ENCODE results near the gene FAM234B.

Gene FAM234B

DNA sequence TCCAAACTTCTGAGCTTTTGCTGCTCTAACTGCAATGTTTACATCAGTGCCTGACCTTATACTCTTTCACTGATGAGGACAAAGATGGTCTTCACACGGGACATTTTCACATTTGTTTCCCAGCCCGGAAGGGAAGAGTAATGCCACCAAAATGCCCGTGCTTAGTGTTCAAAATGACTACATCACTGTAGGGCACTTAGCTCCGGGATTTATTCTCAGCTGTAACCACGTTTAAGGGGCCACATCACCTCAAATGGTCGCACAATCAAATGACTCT is 56.4 kb downstream of the FAM234B start:
- Mint-ChIP-seq H3K4me1 (ENCODE audit: low read depth) (peaks cover 61% of the 10 kb centered on the region), H3K4me3 (peak overlapping the region; percentile 63), H3K36me3 (ENCODE audit: low read depth) (no peaks in the 10 kb centered on the region), H3K27ac (peak overlapping the region; percentile 89), H3K9me3 (no peaks in the 10 kb centered on the region), H3K27me3 (no peaks in the 10 kb centered on the region)
- DNase-seq: no peak

DNA sequence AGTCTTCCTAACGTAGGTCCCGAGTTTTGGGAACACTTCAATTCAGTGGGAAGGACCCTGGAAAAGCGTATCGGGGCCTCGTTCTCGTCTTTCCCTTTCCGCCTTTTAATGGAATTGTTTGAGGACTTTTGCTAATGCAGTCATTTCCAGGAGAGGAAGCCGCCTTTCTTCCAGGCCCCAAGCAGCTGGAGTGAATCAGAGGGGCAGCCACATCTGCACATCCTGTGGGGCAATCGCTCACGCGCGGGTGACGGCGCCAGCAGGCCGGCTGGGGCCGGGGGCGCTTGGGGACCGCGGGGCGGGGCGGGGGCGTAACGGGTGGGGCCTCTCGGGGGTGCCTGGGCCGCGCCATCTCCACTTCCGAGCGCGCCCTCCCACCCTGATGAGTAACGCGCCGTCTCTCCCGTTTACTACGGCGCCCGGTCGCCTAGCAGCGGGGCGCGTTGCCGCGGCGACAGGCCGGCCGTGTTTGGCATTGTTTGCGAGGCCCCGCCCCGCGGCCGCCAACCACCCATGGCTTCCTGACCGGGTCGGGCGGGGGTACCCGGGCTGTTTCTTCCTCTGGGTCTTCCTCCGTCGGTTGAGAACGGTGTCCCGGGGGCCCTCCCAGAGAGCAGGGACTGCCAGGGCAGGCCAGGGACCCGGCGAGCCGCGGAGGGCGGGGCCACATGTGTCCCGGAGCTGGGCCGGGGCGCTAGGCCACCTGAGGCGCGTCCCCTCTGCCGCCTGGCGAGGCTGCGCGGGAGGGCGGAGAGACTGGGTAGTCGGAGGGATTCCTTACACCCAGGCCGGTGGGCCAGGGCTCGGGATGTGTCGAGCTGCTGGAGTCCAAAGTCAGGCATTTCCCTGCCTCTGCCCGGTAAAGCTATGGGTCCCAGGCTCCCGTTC is 56.9 kb downstream of the FAM234B start:
- no peaks in the 10 kb centered on the region for H3K27me3 Mint-ChIP-seq
- no peaks in the 10 kb centered on the region for H3K9me3 Mint-ChIP-seq
- no peaks in the 10 kb centered on the region for H3K36me3 Mint-ChIP-seq (ENCODE audit: low read depth)
- peak; percentile 91 for DNase-seq
- peak overlapping the region; percentile 67 for H3K4me3 Mint-ChIP-seq
- peak overlapping the region; percentile 89 for H3K27ac Mint-ChIP-seq
- peaks cover 61% of the 10 kb centered on the region for H3K4me1 Mint-ChIP-seq (ENCODE audit: low read depth)

DNA sequence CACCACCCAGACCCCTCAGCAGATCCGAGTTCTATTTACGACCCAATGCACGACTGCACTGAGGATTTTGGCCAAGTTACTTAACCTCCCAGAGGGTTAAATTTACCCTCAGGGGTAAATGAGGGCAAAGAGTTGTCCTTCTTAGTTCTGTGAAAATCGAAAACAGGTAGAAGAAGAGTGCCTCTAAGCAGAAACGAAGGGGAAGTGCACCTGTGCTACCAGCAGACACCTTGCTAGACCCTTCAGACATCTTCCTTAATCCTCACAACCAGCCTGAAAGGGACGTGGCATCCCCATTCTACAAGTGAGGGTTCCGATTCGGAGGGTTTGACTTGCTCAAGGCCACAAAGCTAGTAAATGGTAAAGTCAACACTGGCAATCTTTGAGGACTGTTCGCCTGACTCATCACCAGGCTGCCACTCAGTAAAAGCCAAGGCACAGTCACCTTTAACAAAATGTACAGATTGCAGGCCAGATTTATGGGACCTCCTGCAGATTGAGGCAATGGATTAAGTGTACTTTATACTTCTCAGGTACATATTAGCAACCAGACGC is 57.7 kb downstream of the FAM234B start:
- H3K27me3 Mint-ChIP-seq: no peaks in the 10 kb centered on the region
- no peaks in the 10 kb centered on the region for H3K9me3 Mint-ChIP-seq
- H3K36me3 Mint-ChIP-seq (ENCODE audit: low read depth): no peaks in the 10 kb centered on the region
- peak overlapping the region; percentile 85 for H3K27ac Mint-ChIP-seq
- peak overlapping the region; percentile 67 for H3K4me3 Mint-ChIP-seq
- peak; percentile 38 for DNase-seq
- H3K4me1 Mint-ChIP-seq (ENCODE audit: low read depth): peaks cover 61% of the 10 kb centered on the region

DNA sequence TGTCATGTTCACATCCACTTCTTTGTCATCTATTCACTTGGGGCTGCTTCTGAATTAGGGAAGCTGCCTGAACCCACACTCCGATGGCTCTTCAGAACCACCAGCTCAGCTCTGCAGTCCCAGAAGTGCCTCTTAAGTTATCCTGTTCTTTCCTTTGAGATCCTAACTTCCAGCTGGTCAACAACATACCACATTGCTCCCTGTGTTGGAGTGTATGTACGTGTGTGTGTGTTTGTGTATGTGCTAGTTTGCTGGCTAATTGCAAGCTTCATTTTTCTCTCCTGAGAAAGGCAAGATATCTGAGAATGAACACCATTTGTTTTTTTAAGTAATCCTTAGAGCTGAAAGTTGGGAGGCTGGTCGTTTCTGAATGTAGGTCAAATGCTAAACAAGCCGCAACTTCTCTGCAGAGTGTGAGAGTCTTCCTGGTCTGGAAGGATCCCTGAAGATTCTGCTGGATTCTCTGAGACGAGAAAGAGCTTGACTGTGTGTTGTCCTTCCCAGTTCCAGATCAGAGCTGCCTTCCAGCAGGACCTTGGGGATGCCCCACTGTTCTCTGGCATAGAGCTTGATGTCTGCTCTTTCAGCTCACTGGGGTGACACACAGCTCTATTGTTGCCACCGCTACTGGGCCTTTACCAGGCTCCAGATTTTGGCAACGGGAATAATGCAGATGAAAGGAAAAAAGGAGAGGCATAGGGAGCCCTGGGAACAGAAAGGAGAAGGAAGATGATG is 58.4 kb downstream of the FAM234B start:
- no peak for DNase-seq
- Mint-ChIP-seq H3K27me3 (no peaks in the 10 kb centered on the region), H3K9me3 (no peaks in the 10 kb centered on the region), H3K36me3 (ENCODE audit: low read depth) (no peaks in the 10 kb centered on the region), H3K4me1 (ENCODE audit: low read depth) (peaks cover 58% of the 10 kb centered on the region), H3K27ac (peak overlapping the region; percentile 78), H3K4me3 (peak overlapping the region; percentile 67)

DNA sequence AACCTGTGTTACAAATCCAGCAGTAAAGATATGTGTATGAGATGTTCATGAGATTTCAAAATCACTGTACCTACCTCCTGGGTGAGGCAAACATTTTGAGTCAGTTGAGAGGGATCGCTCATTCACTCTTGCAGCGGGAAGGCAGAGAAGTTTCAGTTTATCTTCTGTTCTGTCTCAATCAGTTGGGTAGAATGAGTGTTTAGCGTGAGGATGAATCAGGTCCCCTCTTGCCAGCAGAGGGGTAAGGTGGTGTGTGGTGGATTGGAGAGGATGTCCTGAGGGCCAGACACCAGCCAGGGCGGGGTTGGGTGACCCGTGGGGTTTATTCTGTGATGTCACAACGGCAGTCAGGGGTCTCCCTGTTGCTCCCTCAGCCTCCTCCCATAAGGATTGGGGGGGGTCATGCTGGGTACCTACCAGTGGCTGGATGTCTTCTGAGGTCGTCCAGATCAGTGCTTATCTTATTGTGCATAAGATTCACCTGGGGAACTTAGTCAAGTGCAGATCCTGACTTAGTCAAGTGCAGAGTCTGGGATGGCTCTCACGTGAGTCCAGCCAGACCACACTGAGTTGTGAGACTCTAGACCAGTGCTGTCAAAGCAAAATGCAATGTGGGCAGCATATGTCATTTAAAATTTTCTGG is 59.3 kb downstream of the FAM234B start, which contains the start of gene GSG1:
Gene GSG1 (minus strand): TSS at position 277 of the 643 bp plus-strand sequence. CDS start 155 bp downstream, at position 122.
- peak; percentile 38 for DNase-seq
- Mint-ChIP-seq H3K36me3 (ENCODE audit: low read depth) (no peaks in the 10 kb centered on the region), H3K27ac (peak within 1 kb of the TSS; percentile 78), H3K27me3 (no peaks in the 10 kb centered on the region), H3K4me1 (ENCODE audit: low read depth) (peaks cover 49% of the 10 kb centered on the region), H3K4me3 (no peak within 1 kb of the TSS), H3K9me3 (no peaks in the 10 kb centered on the region)

DNA sequence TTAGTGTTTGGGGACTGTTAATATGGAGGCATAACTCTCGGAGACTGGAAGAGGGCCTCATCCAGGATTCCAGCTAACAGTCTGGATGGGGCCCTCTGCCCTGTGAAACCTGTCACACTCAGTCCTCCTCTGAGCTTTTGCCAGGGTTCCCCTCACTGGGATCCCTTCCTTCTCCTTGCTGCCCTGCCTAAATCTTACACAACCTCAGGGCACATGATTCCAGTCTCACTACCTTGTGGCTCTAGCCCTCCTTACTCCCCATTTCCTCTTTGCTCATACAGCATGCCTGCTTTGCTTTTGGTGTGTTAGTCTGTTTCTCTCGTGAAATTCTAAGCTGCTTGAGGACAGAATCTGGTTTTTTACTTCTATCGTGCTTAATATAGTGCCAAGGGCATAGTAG is 60.2 kb downstream of the FAM234B start:
- no peaks in the 10 kb centered on the region for H3K9me3 Mint-ChIP-seq
- DNase-seq: no peak
- no peak overlapping the region for H3K27ac Mint-ChIP-seq
- H3K36me3 Mint-ChIP-seq (ENCODE audit: low read depth): no peaks in the 10 kb centered on the region
- H3K4me1 Mint-ChIP-seq (ENCODE audit: low read depth): peaks cover 40% of the 10 kb centered on the region
- no peaks in the 10 kb centered on the region for H3K27me3 Mint-ChIP-seq
- no peak overlapping the region for H3K4me3 Mint-ChIP-seq

DNA sequence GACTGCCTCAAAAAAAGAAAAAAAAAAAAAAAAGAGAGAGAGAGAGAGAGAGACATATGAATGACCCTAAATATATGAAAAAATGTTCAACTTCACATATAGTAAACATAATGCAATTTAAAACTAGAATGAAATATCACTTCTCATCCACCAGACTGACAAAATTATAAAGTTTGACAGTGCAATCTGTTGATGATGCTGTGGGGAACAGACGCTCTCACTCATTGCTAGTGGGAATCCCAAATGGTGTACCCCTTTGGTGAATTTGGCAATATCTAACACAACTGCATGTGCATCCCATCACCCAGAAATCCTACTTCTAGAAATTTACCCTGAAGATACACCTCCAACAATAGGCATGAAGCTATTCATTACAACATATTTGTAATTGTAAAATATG is 61.6 kb downstream of the FAM234B start:
- Mint-ChIP-seq H3K4me3 (no peak overlapping the region), H3K9me3 (no peaks in the 10 kb centered on the region), H3K27ac (no peak overlapping the region), H3K4me1 (ENCODE audit: low read depth) (peaks cover 28% of the 10 kb centered on the region), H3K36me3 (ENCODE audit: low read depth) (no peaks in the 10 kb centered on the region), H3K27me3 (peaks cover 1% of the 10 kb centered on the region)
- DNase-seq: no peak

DNA sequence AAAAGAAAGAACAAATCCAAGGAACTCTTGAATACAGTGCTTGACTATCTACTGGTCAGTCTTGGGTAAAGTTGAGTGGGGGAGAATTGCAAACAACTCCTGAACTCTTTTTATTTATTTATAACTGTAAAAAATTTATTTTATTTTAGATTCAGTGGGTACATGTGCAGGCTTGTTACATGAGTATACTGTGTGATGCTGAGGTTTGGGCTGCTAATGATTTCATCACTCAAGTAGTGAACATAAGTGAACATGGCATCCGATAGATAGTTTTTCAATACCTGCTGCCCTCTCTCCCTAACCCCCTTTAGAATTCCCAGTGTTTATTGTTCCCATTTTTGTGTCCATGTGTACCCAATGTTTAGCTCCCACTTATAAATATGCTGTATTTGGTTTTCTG is 62.5 kb downstream of the FAM234B start:
- H3K9me3 Mint-ChIP-seq: no peaks in the 10 kb centered on the region
- H3K4me1 Mint-ChIP-seq (ENCODE audit: low read depth): peaks cover 24% of the 10 kb centered on the region
- peaks cover 4% of the 10 kb centered on the region for H3K27me3 Mint-ChIP-seq
- H3K36me3 Mint-ChIP-seq (ENCODE audit: low read depth): no peaks in the 10 kb centered on the region
- no peak overlapping the region for H3K27ac Mint-ChIP-seq
- H3K4me3 Mint-ChIP-seq: no peak overlapping the region
- DNase-seq: no peak

DNA sequence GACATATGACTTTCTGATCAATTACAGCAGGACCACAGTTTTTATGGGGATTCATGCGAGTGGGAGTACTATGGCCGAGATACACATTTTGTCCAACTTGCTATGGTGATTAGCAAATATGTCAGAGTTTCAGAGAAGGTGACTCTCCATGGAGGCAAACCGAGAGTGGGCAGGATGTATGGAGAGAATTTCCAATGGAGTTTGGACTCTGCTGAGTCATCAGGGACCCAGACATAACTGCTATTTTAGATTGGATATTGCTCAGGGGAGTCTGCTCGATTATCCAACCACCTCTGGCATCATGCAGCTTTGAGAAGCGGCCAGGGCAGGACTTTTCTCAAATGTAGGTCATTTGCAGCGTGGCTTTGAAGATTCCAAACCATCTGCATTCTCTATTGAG is 68.8 kb downstream of the FAM234B start:
- Mint-ChIP-seq H3K27ac (no peak overlapping the region), H3K36me3 (ENCODE audit: low read depth) (no peaks in the 10 kb centered on the region), H3K4me3 (no peak overlapping the region), H3K9me3 (no peaks in the 10 kb centered on the region), H3K4me1 (ENCODE audit: low read depth) (no peaks in the 10 kb centered on the region), H3K27me3 (peaks cover 12% of the 10 kb centered on the region)
- DNase-seq: no peak

DNA sequence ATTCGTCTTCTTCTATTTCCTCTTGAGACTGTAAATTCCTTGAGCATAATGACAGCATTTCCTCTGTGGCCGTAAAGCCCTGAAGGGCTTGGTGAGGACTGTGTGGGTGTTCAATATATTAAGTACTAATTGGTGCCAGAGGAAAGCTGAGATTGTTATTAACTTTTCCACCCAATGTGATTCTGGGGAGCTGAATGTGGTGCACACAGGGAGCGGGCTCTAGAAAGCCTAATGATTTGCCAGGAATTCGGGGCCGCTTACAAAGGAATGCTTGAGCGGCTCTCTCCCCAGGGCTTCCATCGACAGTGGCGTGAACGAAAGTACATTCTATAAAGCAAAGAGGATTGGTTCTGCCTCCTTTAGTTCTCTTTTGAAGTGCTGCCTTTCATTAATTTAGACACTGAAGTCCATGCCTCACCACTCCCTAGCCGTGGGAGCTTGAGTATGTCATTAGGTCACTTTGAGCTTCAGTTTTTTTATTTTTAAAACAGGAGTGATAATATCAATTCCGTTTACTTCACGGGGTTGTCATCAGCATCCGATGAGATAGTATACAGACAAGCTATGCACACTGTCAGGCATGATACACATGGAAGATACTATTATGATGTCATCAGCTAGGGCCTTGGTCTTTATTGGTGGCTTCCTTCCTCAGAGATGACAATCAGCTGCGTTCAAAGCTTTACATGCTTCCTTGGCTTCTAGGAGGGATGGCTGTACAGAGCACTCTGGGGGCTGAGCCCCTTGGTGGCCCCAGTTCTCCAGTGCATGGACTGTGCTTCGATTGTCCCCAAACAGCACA is 70.3 kb downstream of the FAM234B start:
- Mint-ChIP-seq H3K36me3 (ENCODE audit: low read depth) (no peaks in the 10 kb centered on the region), H3K27ac (no peak overlapping the region), H3K27me3 (peaks cover 12% of the 10 kb centered on the region), H3K9me3 (no peaks in the 10 kb centered on the region), H3K4me3 (no peak overlapping the region), H3K4me1 (ENCODE audit: low read depth) (no peaks in the 10 kb centered on the region)
- DNase-seq: no peak

DNA sequence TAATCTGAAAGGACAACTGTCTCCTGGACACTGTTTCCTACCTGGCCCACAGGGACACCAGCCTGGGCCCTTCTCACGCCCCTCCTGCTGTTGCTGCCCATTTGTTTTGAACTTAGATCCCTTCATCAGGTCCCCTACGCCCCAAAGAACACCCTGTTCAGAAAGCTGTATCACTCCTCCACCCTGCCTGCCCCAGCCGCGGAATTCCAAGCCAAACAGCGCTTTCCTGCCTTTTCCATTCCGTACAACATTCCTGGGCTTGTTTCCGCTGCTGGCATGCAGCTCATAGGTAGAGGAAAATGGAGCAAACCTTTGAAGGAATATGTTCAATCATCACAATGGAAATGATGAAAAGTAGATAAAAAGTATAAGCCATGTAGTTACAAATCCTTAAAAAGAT is 72.1 kb downstream of the FAM234B start:
- no peaks in the 10 kb centered on the region for H3K4me1 Mint-ChIP-seq (ENCODE audit: low read depth)
- DNase-seq: no peak
- no peak overlapping the region for H3K27ac Mint-ChIP-seq
- H3K9me3 Mint-ChIP-seq: no peaks in the 10 kb centered on the region
- H3K36me3 Mint-ChIP-seq (ENCODE audit: low read depth): no peaks in the 10 kb centered on the region
- no peak overlapping the region for H3K4me3 Mint-ChIP-seq
- H3K27me3 Mint-ChIP-seq: peaks cover 8% of the 10 kb centered on the region

DNA sequence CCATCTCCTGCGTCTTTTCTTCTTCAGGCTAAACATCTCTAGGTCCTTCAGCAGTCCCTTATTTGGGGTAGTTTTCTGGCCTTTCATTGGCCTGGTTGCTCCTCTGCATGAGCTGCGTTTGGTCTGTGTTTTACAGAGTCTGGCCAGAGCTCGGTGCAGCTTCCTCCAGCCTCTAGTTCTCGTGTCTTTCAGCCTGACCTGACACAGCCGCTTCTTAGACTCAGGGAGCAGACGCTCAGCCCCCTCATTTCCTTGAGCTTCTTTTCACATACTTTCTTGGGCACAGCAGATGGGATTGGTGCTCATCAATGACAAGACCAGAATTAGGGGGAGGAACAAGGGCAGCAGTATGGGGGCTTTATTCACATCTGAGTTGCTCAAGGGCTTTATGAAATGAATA is 72.8 kb downstream of the FAM234B start:
- no peak overlapping the region for H3K4me3 Mint-ChIP-seq
- no peak overlapping the region for H3K27ac Mint-ChIP-seq
- peaks cover 8% of the 10 kb centered on the region for H3K27me3 Mint-ChIP-seq
- H3K9me3 Mint-ChIP-seq: no peaks in the 10 kb centered on the region
- no peaks in the 10 kb centered on the region for H3K36me3 Mint-ChIP-seq (ENCODE audit: low read depth)
- no peaks in the 10 kb centered on the region for H3K4me1 Mint-ChIP-seq (ENCODE audit: low read depth)
- DNase-seq: no peak

DNA sequence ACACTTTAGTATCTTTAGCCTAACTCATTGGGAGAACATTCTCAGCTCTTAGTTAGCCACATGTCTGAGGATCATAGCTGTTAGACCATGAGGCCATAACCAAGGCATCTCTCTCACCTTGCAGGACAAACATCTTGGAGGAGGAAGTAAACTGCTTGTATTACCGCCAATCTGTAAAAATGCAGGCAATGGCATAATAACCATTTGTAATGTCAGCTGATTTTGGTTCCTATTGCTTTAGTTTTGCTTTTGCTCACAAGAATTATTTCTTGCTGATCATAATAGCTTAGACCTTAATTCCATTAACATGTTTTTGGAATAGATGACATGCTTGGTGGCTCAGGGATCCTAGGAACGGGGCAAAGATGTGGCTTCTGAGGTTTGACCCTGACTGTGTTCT is 75.6 kb downstream of the FAM234B start:
- H3K27me3 Mint-ChIP-seq: no peaks in the 10 kb centered on the region
- no peaks in the 10 kb centered on the region for H3K4me1 Mint-ChIP-seq (ENCODE audit: low read depth)
- H3K4me3 Mint-ChIP-seq: no peak overlapping the region
- no peak overlapping the region for H3K27ac Mint-ChIP-seq
- no peaks in the 10 kb centered on the region for H3K36me3 Mint-ChIP-seq (ENCODE audit: low read depth)
- no peaks in the 10 kb centered on the region for H3K9me3 Mint-ChIP-seq
- DNase-seq: no peak

DNA sequence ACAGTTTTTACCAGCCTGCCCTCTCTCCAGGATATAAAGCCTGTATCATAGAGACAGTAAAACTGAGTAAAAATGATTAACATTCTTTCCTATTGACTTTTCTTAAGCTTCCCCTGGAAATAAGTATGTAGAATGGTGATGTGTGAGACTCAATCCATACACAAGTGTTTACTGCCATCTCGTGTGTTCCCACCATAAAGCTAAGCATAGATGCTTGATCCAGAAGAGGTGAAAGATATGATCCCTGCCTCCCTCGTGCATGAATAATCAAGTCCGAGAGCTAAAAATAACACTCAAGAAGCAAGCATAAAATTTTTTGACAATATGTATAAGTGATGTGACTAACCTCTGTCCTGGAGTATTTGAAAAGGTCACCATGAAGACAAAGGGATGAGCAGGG is 76.2 kb downstream of the FAM234B start:
- DNase-seq: no peak
- Mint-ChIP-seq H3K27me3 (no peaks in the 10 kb centered on the region), H3K9me3 (no peaks in the 10 kb centered on the region), H3K36me3 (ENCODE audit: low read depth) (no peaks in the 10 kb centered on the region), H3K4me3 (no peak overlapping the region), H3K4me1 (ENCODE audit: low read depth) (no peaks in the 10 kb centered on the region), H3K27ac (no peak overlapping the region)

All from activated T-cell treated with anti-CD3 and anti-CD28 coated beads, Interleukin-2, amount 50 U/mL, for 24 hours (primary cell).